Measurements from ENCODE around the gene TBC1D14. TPM values are rescaled to one million over a fixed set of nuclear protein-coding genes. Genes with fewer than 3 reads are reported as not detected.

Gene TBC1D14
- polyA plus RNA-seq, 1 of the 3 experiments (the other 2 are of a cell fraction), result 39.5 TPM

DNA sequence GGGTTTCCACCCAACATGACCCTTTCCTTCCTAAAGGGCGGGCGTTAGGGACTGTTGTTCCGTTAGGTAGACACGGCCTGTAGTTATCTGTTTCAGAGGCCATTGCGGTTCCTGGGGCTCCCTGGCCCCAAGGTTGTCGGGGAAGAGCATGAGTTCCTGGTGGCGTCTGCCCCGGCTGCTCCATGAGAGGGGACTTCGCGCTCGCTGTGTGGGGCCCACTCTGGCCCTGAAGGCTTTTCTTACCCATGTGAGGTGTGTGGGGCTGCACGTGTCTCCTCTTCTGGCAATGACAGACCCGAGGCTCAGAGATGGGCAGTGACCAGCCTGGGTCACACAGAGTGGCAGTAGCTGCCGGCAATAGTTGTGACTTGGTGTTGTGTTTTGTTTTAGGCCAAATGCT lies 142.7 kb downstream of the TBC1D14 start (continued):
- TF ChIP-seq EP300 (IDR thresholded peaks at IDR 0.05; ENCODE audit: borderline replicate concordance in 1 of 2, low read depth in 1 of 2, low read length in 1 of 2), result no peak
- TF ChIP-seq RAD21 (IDR thresholded peaks at IDR 0.05; ENCODE audit: low read length), result no peak
- no peak for TF ChIP-seq TAF1 (IDR thresholded peaks at IDR 0.05; ENCODE audit: borderline replicate concordance, low read depth, low read length)
- TF ChIP-seq EZH2phosphoT487 (IDR thresholded peaks at IDR 0.05; ENCODE audit: borderline replicate concordance, low read depth), result no peak

DNA sequence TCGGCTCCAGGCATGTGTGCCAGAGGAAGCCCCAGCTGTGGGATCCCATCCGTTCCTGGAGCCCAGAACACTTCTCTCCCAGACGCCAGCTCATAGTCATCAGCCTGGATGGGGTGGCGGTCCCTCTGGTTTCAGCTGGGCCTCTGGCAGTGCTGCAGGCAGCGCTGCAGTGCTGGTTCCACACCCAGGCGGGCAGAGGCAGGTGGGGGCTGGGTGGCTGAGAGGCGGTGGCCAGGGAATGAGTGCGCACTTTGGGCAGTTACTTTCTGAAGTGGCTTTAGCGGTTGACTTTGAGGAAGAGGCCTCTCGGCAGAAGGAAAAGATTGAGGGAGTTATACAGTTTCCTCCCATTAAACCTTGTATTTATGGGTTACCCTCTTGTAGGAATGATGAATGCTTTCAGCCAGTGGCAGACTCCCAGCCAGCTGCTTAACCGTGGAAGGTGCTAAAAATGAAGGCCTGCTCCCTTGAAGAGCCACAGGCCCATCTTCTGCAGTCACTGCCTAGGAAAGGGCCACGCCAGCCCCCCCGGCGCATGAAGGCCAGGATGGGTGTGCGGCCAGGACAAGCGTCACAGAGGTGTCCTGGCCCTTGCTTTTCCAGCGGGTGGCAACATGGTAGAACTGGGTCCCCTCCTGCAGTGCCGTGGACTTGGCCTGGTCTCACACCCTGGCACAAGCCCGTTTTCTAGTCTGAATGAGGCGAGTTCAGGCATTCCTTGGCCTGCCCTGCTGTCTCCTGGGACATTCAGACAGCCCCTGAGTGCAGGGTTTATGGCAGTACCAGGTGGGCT lies 143.5 kb downstream of the TBC1D14 start:
- Histone ChIP-seq H3F3A (replicated peaks; ENCODE audit: insufficient read depth) (peaks cover 16% of the 10 kb centered on the region), H3K4me3 (ENCODE audit: low read depth in 2 of 2, low read length in 1 of 2) (no peak overlapping the region), H4K20me1 (ENCODE audit: insufficient read depth) (peaks cover 13% of the 10 kb centered on the region; the same call in 1 of the 2 replicates), H3K9ac (no peak overlapping the region), H3K4me1 (ENCODE audit: control insufficient read depth in 1 of 2, insufficient read depth in 2 of 2, low read depth in 1 of 2, low read length in 1 of 2) (peaks cover 0 to 4% of the 10 kb centered on the region in 2 experiments; a peak in 1 of 4 replicates), H3K4me2 (no peak overlapping the region), H3K27me3 (ENCODE audit: insufficient read depth) (no peaks in the 10 kb centered on the region), H3K79me2 (ENCODE audit: insufficient read depth) (peaks cover 60% of the 10 kb centered on the region; the same call in 1 of the 2 replicates), H3K9me2 (no peaks in the 10 kb centered on the region), H3K27ac (ENCODE audit: low read depth in 2 of 2, low read length in 1 of 2) (no peak overlapping the region), H3K9me3 (no peaks in the 10 kb centered on the region), H3K36me3 (replicated peaks in 1 of 2; ENCODE audit: control insufficient read depth in 1 of 2, insufficient read depth in 2 of 2, low read length in 1 of 2) (peaks cover 14 to 38% of the 10 kb centered on the region in 2 experiments), H2AFZ (ENCODE audit: low read depth) (no peak overlapping the region)
- no peak for DNase-seq
- CTCF ChIA-PET, result interaction anchor here (0.9 to 1.9 kb wide), 3 partner anchors 8 to 17 kb away, joined by 3 to 7 read pairs (median 5); partner anchors contain the start of gene TADA2B
- TF ChIP-seq MAX (IDR thresholded peaks at IDR 0.05; ENCODE audit: low read depth) (no peak), GATA2 (CRISPR knock-in tag; IDR thresholded peaks at IDR 0.05) (no peak), MEF2A (IDR thresholded peaks at IDR 0.05; ENCODE audit: borderline replicate concordance, low read depth) (no peak), FOXM1 (IDR thresholded peaks at IDR 0.05; ENCODE audit: low read depth) (no peak), TEAD4 (IDR thresholded peaks at IDR 0.05; ENCODE audit: borderline replicate concordance, insufficient read depth) (no peak), ELF1 (IDR thresholded peaks at IDR 0.05) (no peak), FOSL2 (IDR thresholded peaks at IDR 0.05; ENCODE audit: borderline replicate concordance, low read depth) (no peak), MXI1 (IDR thresholded peaks at IDR 0.05; ENCODE audit: low read depth, low read length) (no peak), RCOR1 (IDR thresholded peaks at IDR 0.05; ENCODE audit: low read length) (no peak), RFX5 (IDR thresholded peaks at IDR 0.05; ENCODE audit: low read length) (no peak)
- TF ChIP-seq, protein P1, sequence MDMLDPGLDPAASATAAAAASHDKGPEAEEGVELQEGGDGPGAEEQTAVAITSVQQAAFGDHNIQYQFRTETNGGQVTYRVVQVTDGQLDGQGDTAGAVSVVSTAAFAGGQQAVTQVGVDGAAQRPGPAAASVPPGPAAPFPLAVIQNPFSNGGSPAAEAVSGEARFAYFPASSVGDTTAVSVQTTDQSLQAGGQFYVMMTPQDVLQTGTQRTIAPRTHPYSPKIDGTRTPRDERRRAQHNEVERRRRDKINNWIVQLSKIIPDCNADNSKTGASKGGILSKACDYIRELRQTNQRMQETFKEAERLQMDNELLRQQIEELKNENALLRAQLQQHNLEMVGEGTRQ (IDR thresholded peaks at IDR 0.05; ENCODE audit: borderline replicate concordance, low read depth, low read length), result no peak
- TF ChIP-seq, protein P2, sequence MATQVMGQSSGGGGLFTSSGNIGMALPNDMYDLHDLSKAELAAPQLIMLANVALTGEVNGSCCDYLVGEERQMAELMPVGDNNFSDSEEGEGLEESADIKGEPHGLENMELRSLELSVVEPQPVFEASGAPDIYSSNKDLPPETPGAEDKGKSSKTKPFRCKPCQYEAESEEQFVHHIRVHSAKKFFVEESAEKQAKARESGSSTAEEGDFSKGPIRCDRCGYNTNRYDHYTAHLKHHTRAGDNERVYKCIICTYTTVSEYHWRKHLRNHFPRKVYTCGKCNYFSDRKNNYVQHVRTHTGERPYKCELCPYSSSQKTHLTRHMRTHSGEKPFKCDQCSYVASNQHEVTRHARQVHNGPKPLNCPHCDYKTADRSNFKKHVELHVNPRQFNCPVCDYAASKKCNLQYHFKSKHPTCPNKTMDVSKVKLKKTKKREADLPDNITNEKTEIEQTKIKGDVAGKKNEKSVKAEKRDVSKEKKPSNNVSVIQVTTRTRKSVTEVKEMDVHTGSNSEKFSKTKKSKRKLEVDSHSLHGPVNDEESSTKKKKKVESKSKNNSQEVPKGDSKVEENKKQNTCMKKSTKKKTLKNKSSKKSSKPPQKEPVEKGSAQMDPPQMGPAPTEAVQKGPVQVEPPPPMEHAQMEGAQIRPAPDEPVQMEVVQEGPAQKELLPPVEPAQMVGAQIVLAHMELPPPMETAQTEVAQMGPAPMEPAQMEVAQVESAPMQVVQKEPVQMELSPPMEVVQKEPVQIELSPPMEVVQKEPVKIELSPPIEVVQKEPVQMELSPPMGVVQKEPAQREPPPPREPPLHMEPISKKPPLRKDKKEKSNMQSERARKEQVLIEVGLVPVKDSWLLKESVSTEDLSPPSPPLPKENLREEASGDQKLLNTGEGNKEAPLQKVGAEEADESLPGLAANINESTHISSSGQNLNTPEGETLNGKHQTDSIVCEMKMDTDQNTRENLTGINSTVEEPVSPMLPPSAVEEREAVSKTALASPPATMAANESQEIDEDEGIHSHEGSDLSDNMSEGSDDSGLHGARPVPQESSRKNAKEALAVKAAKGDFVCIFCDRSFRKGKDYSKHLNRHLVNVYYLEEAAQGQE (IDR thresholded peaks at IDR 0.05; ENCODE audit: low read depth, low read length), result no peak
- TF ChIP-seq, protein P3, sequence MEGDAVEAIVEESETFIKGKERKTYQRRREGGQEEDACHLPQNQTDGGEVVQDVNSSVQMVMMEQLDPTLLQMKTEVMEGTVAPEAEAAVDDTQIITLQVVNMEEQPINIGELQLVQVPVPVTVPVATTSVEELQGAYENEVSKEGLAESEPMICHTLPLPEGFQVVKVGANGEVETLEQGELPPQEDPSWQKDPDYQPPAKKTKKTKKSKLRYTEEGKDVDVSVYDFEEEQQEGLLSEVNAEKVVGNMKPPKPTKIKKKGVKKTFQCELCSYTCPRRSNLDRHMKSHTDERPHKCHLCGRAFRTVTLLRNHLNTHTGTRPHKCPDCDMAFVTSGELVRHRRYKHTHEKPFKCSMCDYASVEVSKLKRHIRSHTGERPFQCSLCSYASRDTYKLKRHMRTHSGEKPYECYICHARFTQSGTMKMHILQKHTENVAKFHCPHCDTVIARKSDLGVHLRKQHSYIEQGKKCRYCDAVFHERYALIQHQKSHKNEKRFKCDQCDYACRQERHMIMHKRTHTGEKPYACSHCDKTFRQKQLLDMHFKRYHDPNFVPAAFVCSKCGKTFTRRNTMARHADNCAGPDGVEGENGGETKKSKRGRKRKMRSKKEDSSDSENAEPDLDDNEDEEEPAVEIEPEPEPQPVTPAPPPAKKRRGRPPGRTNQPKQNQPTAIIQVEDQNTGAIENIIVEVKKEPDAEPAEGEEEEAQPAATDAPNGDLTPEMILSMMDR (IDR thresholded peaks at IDR 0.05), result no peak
- POLR2A ChIA-PET, result no interaction called here
- WGBS (ENCODE audit: low lambda C conversion rate), result 97% methylated on average over 9 of the region's 20 CpGs
